Mucosa of stomach (tissue), 1 donor: ENCODE results near the gene AGFG1.
A peak's percentile ranks its signal among the peaks of the same experiment; 100 is the strongest.

Experiments used
- H3K27me3 ChIP-seq: one replicate; pipeline ENCODE4 v1.7.0; 2013; ENCODE audit warnings: mild to moderate bottlenecking, low read length; ENCODE audit not compliant: control insufficient read depth, insufficient read depth
- H3K36me3 ChIP-seq: one replicate; pipeline ENCODE4 v1.7.0; 2013; ENCODE audit warnings: low read length; ENCODE audit not compliant: control insufficient read depth, insufficient read depth
- H3K4me1 ChIP-seq: one replicate; pipeline ENCODE4 v1.7.0; 2013; ENCODE audit warnings: mild to moderate bottlenecking, low read length; ENCODE audit not compliant: control insufficient read depth, insufficient read depth
- H3K4me3 ChIP-seq: one replicate; pipeline ENCODE4 v1.7.0; 2013; ENCODE audit warnings: low read length
- H3K9ac ChIP-seq: one replicate; pipeline ENCODE4 v1.7.0; 2013; ENCODE audit warnings: mild to moderate bottlenecking, low read length, moderate library complexity
- H3K9me3 ChIP-seq: one replicate; pipeline ENCODE4 v1.7.0; 2013; ENCODE audit warnings: mild to moderate bottlenecking, low read length, moderate library complexity; ENCODE audit not compliant: control insufficient read depth
- donor health status: Pancreatic carcinoma.

Gene AGFG1, protein sequence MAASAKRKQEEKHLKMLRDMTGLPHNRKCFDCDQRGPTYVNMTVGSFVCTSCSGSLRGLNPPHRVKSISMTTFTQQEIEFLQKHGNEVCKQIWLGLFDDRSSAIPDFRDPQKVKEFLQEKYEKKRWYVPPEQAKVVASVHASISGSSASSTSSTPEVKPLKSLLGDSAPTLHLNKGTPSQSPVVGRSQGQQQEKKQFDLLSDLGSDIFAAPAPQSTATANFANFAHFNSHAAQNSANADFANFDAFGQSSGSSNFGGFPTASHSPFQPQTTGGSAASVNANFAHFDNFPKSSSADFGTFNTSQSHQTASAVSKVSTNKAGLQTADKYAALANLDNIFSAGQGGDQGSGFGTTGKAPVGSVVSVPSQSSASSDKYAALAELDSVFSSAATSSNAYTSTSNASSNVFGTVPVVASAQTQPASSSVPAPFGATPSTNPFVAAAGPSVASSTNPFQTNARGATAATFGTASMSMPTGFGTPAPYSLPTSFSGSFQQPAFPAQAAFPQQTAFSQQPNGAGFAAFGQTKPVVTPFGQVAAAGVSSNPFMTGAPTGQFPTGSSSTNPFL

DNA sequence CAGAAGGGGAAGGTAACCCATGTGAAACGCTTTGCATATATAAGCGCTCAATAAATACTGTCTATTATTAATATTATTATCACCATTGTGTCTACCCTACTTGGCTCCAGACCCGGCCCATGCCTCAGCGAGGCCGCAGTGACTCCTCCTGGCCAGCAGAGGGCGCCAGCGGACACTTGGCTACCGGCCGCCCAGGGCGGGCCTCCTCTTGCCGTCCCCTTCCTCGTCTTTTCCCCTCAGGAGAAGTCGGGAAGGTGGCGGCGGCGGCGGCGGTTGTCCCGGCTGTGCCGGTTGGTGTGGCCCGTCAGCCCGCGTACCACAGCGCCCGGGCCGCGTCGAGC is at the start of gene AGFG1:
Gene AGFG1, plus strand, starts transcription at position 233 of the 341 bp plus-strand sequence. CDS start 266 bp downstream, outside the sequence.
- H3K9ac ChIP-seq: peak within 1 kb of the TSS; percentile 84
- H3K4me3 ChIP-seq: no peak within 1 kb of the TSS
- H3K4me1 ChIP-seq: peaks cover 28% of the 10 kb centered on the region
- no peaks in the 10 kb centered on the region for H3K27me3 ChIP-seq
- H3K36me3 ChIP-seq: no peaks in the 10 kb centered on the region
- H3K9me3 ChIP-seq: no peaks in the 10 kb centered on the region

DNA sequence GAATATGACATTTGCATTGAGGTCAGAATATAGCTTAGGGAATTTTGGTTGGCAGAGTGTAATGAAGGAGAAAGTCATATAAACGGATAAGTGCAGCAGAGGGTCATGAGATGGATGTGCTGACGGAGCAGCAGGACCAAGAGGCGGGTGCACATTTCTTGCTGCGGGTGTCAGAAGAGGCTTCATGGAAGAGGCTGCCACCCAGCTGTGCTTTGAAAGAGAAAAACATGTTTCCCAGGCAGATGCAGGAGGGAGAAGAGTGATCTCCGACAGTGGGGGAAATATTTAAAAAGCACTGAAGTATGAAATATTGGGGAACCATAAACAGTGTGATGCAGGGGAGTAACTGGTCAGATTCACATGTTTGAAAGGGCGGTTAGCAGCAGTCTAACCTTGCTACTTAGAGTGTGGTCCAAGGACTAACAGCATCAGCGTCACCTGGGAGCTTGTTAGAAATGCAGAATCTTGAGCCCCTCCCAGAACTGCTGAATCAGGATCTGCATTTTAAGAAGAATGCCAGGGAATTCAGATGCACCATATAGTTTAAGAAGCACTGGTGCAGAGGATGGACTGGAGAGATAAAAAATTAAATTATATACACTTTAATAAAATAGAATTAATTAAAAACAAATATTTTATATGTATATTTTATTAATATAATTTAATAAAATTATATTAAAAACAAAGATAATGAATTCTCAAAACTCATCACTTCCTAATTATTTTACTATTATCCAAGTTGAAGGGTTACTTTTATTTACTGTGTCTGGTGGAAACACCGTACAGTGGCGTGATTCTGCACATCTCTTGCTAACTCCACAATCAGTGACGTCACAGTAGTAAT is 48.1 kb upstream of the AGFG1 start:
- H3K4me3 ChIP-seq: no peak overlapping the region

DNA sequence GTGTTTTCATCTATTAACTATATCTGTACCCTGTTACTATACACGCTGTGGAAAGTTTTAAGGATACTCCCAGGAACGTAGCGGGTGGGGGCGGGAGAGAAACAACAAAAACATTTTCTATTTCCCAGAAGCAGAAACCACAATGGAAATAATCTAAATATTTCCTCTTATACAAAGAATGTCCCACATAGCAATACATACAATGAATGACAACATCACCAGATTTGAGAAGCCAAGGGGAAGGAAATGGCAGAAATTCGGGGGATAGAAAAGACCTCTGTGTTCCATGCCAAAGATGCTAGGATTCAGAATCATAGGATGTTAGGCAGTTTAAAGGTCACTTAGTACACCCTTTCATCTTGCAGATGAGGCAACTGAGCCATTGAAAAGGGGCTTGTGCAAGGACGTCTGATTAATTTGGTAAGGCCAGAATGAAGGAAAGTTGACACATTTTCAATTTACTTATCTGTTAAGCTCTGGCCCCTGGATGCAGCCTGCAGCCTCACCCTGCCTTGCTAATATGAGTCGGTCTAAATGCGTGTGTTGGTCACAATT is 43.1 kb upstream of the AGFG1 start:
- Histone ChIP-seq H3K4me1 (peaks cover 5% of the 10 kb centered on the region), H3K9ac (no peak overlapping the region), H3K4me3 (no peak overlapping the region), H3K9me3 (peaks cover 5% of the 10 kb centered on the region), H3K27me3 (no peaks in the 10 kb centered on the region), H3K36me3 (no peaks in the 10 kb centered on the region)

More for the DNA sequence above, 48.1 kb upstream of the AGFG1 start:
- H3K4me1 ChIP-seq: peaks cover 5% of the 10 kb centered on the region
- H3K9me3 ChIP-seq: no peaks in the 10 kb centered on the region
- H3K9ac ChIP-seq: no peak overlapping the region
- H3K27me3 ChIP-seq: no peaks in the 10 kb centered on the region
- no peaks in the 10 kb centered on the region for H3K36me3 ChIP-seq

DNA sequence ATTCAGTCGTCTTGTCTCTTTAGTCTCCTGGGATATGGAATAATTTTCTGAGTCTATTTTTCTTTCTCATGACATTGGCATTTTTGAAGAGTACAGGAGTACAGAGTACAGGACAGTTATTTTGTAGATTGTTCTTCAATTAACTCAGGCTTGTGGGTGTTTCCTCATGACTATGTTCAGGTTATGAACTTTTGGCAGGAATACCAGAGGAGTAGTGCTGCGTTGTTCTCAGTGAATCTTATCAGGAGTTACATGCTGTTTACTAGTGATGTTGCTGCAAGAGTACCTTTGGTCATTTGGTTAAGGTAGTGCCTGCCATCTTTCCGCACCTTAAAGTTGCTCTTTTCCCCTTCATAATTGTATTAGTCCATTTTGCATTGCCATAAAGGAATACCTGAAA is 41.3 kb upstream of the AGFG1 start:
- H3K4me3 ChIP-seq: no peak overlapping the region
- H3K9ac ChIP-seq: no peak overlapping the region
- H3K27me3 ChIP-seq: no peaks in the 10 kb centered on the region
- H3K36me3 ChIP-seq: no peaks in the 10 kb centered on the region
- peaks cover 5% of the 10 kb centered on the region for H3K4me1 ChIP-seq
- peaks cover 5% of the 10 kb centered on the region for H3K9me3 ChIP-seq

DNA sequence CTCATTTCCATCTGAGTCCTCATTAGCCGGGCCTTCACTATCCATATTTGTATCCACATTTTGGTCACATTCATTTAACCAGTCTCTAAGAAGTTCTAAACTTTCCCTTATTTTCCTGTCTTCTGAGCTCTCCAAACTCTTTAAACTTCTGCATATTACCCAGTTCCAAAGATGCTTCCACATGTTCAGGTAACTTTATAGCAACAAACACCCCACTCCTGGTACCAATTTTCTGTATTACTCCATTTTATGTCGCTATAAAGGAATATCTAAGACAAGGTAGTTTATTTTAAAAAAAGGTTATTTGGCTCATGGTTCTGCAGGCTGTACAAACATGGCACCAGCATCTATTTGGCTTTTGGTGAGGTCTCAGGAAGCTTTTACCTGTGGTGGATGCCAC is 38.8 kb upstream of the AGFG1 start:
- no peaks in the 10 kb centered on the region for H3K36me3 ChIP-seq
- H3K4me1 ChIP-seq: peaks cover 5% of the 10 kb centered on the region
- no peak overlapping the region for H3K4me3 ChIP-seq
- H3K9ac ChIP-seq: no peak overlapping the region
- no peaks in the 10 kb centered on the region for H3K27me3 ChIP-seq
- peaks cover 5% of the 10 kb centered on the region for H3K9me3 ChIP-seq

DNA sequence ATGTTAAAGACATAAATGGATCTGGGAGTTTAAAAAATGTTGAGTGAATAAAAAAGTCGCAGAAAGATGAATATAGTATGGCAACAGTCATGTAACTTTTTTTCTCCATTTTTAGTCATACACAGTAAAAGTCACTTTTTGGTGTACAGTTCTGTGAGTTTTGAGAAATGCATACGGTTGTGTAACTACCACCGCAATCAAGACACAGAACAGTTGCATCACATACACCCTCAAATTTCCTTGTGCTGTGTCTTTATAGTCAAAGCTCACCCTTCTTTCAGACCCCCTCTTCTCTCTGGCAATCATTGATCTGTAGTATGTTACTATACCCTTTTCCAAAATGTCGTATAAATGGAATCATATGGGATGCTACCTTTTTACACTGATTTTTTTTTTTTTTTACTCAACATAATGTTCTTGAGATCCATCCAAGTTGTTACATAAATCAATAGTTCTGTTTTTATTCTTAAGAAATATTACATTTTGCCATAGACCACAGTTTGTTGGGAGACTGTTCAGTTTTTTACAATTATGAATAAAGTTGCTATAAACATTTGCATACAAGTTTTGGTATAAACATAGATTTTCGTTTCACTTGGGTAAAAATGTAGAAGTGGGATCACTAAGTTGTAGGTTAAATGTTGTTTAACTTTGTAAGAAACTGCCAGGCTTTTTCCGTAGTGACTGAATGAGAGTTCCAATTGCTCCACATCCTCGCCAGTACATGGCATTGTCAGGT is 35.4 kb upstream of the AGFG1 start:
- peaks cover 5% of the 10 kb centered on the region for H3K9me3 ChIP-seq
- no peak overlapping the region for H3K4me3 ChIP-seq
- H3K27me3 ChIP-seq: no peaks in the 10 kb centered on the region
- peaks cover 3% of the 10 kb centered on the region for H3K4me1 ChIP-seq
- no peaks in the 10 kb centered on the region for H3K36me3 ChIP-seq
- H3K9ac ChIP-seq: no peak overlapping the region

DNA sequence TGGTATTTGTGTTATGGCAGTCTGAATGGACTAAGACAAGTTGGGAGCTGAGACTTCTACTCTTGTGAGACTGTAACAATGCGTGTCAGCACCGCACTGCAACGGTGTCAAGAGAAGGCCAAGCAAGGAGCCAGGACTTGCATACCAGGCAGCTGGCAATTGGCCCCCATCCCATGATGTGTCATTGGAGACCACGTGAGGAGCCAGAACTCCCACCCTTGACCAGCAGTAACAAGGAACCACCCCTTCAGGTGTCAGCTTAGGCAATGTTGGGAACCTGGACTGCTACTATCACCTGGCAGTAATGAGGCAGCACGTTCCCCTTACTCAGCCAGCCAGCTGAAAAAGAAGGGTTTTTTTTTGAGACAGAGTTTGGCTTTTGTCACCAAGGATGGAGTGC is 32.7 kb upstream of the AGFG1 start:
- Histone ChIP-seq H3K36me3 (no peaks in the 10 kb centered on the region), H3K4me3 (no peak overlapping the region), H3K27me3 (no peaks in the 10 kb centered on the region), H3K4me1 (no peaks in the 10 kb centered on the region), H3K9ac (no peak overlapping the region), H3K9me3 (no peaks in the 10 kb centered on the region)

DNA sequence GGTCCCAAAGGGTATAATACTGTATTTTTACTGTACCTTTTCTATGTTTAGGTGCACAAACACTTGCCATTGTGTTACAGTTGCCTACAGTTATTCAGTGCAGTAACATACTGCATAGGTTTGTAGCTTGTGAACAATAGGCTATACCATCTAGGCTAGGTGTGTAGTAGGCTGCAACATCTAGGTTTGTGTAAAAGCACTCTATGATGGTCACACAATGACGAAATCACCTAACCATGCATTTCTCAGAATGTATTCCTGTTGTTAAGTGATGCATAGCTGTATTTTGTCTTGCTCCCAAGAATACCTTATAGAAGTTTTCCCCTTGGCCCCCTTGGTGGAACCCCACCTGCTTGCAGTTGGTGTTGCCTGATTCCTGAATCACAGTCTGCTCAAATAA is 29.3 kb upstream of the AGFG1 start:
- Histone ChIP-seq H3K27me3 (no peaks in the 10 kb centered on the region), H3K4me1 (no peaks in the 10 kb centered on the region), H3K36me3 (no peaks in the 10 kb centered on the region), H3K4me3 (no peak overlapping the region), H3K9ac (no peak overlapping the region), H3K9me3 (no peaks in the 10 kb centered on the region)

DNA sequence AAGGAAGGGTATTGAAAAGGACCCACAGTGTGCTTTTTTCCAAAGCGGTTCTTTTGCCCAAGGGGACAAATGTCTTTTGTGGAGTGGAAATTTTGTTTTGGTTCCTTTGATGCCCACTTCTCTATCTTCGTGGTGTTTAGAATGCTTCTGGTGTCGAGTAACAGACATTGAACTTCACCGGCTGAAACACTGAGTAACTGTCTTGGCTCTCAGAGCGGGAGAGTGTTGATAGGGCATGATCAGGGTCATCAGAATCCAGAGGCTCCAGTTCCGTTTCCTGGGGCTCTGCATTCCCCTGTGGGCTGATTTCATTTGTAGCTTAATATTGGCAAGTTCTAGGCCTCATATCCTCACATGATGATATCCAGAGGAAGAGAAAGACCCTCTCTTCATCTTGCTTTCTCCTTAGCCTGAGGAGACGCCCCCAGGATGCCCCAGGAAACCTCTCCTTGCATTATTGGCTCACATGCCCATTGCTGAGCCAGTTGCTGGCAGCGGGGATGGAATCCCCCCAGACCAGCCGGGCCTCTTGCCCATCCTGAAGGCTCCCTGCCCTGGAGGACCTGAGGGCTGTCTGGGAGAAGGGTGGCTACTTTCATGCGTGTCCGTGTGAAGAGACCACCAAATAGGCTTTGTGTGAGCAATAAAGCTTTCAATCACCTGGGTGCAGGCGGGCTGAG is 27.9 kb upstream of the AGFG1 start:
- Histone ChIP-seq H3K36me3 (no peaks in the 10 kb centered on the region), H3K4me3 (no peak overlapping the region), H3K4me1 (no peaks in the 10 kb centered on the region), H3K9me3 (no peaks in the 10 kb centered on the region), H3K9ac (no peak overlapping the region), H3K27me3 (no peaks in the 10 kb centered on the region)

DNA sequence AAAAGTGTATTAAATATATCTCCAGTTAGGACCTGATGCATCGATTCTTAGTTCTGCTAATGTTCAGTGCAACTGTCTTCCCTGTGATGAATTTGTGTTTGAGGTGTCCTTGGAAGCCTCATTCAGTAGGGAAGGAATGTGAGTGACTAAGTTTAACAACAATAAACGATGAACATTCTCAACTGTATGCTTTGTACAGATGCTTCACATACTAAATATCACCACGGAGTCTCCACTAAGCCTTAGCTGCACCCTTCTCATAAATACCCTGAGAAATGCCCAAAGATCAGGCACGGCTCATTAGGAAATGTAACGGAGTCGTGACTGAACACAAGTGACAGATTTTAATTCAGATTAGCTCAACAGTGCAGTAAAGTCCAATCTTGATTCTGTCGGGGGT is 24.4 kb upstream of the AGFG1 start:
- Histone ChIP-seq H3K9ac (no peak overlapping the region), H3K4me3 (no peak overlapping the region), H3K9me3 (no peaks in the 10 kb centered on the region), H3K4me1 (peaks cover 21% of the 10 kb centered on the region), H3K27me3 (no peaks in the 10 kb centered on the region), H3K36me3 (no peaks in the 10 kb centered on the region)

DNA sequence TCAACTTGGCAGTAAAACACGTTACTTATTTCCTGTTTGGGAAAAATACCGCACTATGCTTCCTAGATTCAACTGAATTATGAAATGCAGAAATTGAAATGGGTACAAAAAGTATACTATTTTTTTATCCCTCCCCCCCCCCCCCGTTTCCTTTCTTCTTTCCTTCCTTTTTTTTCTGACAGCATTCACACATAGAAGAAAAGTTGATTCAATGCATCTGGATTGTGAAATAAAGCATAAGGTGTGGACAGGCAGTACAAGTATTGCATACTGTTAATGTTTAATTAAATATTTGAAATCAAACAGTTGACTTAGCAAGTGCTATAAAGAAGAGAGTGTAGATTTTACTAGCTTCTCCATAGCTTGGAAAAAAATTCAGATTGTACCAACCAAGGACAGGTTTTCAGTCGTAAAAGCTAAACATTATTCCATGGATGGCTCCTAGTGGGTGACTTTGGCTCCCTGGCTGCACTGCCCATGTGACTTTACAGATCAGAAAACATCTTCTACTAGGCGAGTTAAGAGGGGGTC is 21.6 kb upstream of the AGFG1 start:
- H3K9me3 ChIP-seq: no peaks in the 10 kb centered on the region
- no peaks in the 10 kb centered on the region for H3K27me3 ChIP-seq
- H3K4me3 ChIP-seq: no peak overlapping the region
- H3K36me3 ChIP-seq: no peaks in the 10 kb centered on the region
- H3K4me1 ChIP-seq: peaks cover 24% of the 10 kb centered on the region
- no peak overlapping the region for H3K9ac ChIP-seq
